ENCODE measurements around the gene SHISA9.

SHISA9 gene

DNA sequence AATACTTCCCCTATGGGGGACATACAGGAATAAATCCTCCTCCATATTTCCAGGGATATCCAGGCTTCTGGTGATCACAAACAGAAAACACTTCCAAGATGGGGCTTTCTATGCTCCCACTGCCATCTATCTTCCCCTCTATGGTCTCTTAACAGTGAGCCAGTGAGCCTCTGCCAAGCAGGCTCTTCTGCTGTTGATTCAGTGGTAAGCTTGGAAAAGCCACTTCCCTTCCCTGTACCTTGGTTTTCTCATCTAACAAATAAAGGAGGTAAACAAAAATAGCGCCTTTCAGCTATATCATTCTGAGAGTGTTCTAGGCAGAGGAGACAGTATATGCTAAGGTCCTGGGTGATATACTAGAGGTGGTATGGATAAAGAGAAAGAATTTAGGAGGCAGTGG, 368.0 kb downstream of the SHISA9 start:
- WGBS (ENCODE audit: insufficient coverage), result 100% methylated on average over 1 of the region's 1 CpG
- Histone ChIP-seq H3K27me3 (replicated peaks in 2 of 5; ENCODE audit: control insufficient read depth in 4 of 5, insufficient read depth in 5 of 5, low read length in 4 of 5) (peaks cover 0 to 2% (median 0%) of the 10 kb centered on the region in 5 experiments), H3K36me3 (ENCODE audit: control insufficient read depth in 4 of 4, insufficient read depth in 4 of 4, low read length in 3 of 4) (no peaks in the 10 kb centered on the region), H3K9me3 (ENCODE audit: control extremely low read depth in 1 of 5, control insufficient read depth in 4 of 5, insufficient read depth in 2 of 5, low read depth in 1 of 5, low read length in 4 of 5) (no peaks in the 10 kb centered on the region), H3K27ac (ENCODE audit: insufficient read depth in 1 of 2, low read depth in 1 of 2, low read length in 2 of 2, poor library complexity in 1 of 2, severe bottlenecking in 2 of 2) (no peak overlapping the region), H3K4me1 (ENCODE audit: control extremely low read depth in 1 of 4, control insufficient read depth in 4 of 4, insufficient read depth in 4 of 4, low read length in 3 of 4) (peaks cover 0 to 3% (median 0%) of the 10 kb centered on the region in 4 experiments), H3K4me3 (ENCODE audit: control insufficient read depth in 1 of 7, extremely low read depth in 1 of 7, insufficient read depth in 4 of 7, low read depth in 2 of 7, low read length in 6 of 7) (no peak overlapping the region)
- no peak for DNase-seq
- ChIA-PET POLR2A (no interaction called here), CTCF (no interaction called here)

DNA sequence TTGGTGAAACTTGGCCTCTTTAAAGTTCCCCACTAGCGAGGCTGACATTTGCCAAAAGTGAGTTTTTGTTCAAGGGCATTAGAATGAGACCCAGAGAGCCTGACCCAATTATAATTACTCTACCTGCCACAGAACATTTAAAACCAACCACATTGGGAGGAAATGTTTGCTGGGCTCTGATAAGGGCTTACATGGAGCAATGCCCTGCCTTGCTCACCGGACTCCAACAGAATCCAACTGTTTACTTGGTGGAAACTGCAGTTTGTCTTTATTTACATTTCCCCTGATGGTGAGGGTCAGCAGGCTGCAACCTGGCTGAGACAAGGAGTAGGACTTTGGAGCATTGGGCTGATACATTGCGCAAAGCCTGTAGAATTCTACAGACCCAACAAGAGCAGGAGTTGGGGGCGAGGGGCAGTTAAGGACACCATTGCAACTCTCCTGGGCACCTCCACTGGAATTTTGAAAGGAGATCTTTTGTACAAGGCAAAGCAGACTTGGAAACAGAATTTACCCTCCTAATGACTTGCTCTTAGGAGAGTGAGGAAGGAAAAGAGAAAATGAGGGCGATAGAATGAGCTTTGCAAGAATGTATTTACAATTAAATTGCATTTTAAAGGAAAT, 368.6 kb downstream of the SHISA9 start:
- CTCF ChIA-PET, result no interaction called here
- no peaks in the 10 kb centered on the region for H3K36me3 ChIP-seq (ENCODE audit: control insufficient read depth in 4 of 4, insufficient read depth in 4 of 4, low read length in 3 of 4)
- H3K27ac ChIP-seq (ENCODE audit: insufficient read depth in 1 of 2, low read depth in 1 of 2, low read length in 2 of 2, poor library complexity in 1 of 2, severe bottlenecking in 2 of 2), result no peak overlapping the region
- no peaks in the 10 kb centered on the region for H3K9me3 ChIP-seq (ENCODE audit: control extremely low read depth in 1 of 5, control insufficient read depth in 4 of 5, insufficient read depth in 2 of 5, low read depth in 1 of 5, low read length in 4 of 5)
- POLR2A ChIA-PET, result no interaction called here
- H3K4me1 ChIP-seq (ENCODE audit: control extremely low read depth in 1 of 4, control insufficient read depth in 4 of 4, insufficient read depth in 4 of 4, low read length in 3 of 4), result peaks cover 0 to 3% (median 0%) of the 10 kb centered on the region in 4 experiments
- WGBS (ENCODE audit: insufficient coverage), result 0% methylated on average over 1 of the region's 5 CpGs
- H3K4me3 ChIP-seq (ENCODE audit: control insufficient read depth in 1 of 7, extremely low read depth in 1 of 7, insufficient read depth in 4 of 7, low read depth in 2 of 7, low read length in 6 of 7), result no peak overlapping the region
- no peak for DNase-seq
- H3K27me3 ChIP-seq (replicated peaks in 2 of 5; ENCODE audit: control insufficient read depth in 4 of 5, insufficient read depth in 5 of 5, low read length in 4 of 5), result peaks cover 0 to 2% (median 0%) of the 10 kb centered on the region in 5 experiments

DNA sequence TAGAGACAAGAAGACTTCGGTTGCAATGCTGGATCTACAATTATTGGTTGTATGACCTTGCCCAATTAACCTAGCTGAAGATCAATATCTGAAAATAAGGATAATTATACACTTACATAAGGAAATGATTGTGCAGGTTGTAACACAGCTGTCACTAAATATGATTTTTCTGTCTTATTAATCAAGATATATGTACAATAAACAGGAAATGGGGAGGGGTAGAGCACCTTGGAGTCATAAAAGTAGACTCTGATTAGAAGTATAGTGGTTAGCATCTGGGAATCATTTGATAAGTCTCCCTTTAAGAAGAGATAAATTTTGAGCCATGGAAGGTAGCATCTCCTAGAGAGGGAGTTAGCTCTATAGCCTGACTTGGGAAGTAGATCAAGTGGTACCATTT, 369.2 kb downstream of the SHISA9 start:
- WGBS (ENCODE audit: insufficient coverage), result no CpG with 5 or more reads among the region's 1 CpG
- ChIA-PET CTCF (no interaction called here), POLR2A (no interaction called here)
- peaks cover 0 to 2% (median 0%) of the 10 kb centered on the region in 5 experiments for H3K27me3 ChIP-seq (replicated peaks in 2 of 5; ENCODE audit: control insufficient read depth in 4 of 5, insufficient read depth in 5 of 5, low read length in 4 of 5)
- H3K27ac ChIP-seq (ENCODE audit: insufficient read depth in 1 of 2, low read depth in 1 of 2, low read length in 2 of 2, poor library complexity in 1 of 2, severe bottlenecking in 2 of 2), result no peak overlapping the region
- DNase-seq, result no peak
- H3K4me3 ChIP-seq (ENCODE audit: control insufficient read depth in 1 of 7, extremely low read depth in 1 of 7, insufficient read depth in 4 of 7, low read depth in 2 of 7, low read length in 6 of 7), result no peak overlapping the region
- no peaks in the 10 kb centered on the region for H3K36me3 ChIP-seq (ENCODE audit: control insufficient read depth in 4 of 4, insufficient read depth in 4 of 4, low read length in 3 of 4)
- H3K4me1 ChIP-seq (ENCODE audit: control extremely low read depth in 1 of 4, control insufficient read depth in 4 of 4, insufficient read depth in 4 of 4, low read length in 3 of 4), result peaks cover 0 to 3% (median 0%) of the 10 kb centered on the region in 4 experiments
- H3K9me3 ChIP-seq (ENCODE audit: control extremely low read depth in 1 of 5, control insufficient read depth in 4 of 5, insufficient read depth in 2 of 5, low read depth in 1 of 5, low read length in 4 of 5), result no peaks in the 10 kb centered on the region

DNA sequence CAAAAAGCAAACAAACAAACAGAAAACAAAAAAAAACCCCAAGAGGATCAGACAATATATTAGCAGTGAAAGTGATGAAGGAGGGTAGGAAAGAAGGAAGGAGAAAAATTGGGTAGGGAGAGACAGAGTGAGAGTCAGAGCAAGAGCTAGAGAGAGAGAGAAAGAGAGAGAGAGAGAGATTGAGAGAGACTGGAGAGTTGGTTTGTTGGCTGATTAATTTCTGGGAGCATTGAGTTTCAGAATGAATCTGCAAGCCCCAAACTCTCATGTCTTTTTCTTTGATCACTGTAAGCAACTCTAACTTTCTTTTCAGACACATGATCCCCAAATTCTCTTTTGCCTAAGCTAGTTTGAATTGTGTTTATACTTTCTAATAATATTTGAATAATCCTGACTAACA, 388.1 kb downstream of the SHISA9 start:
- H3K27me3 ChIP-seq (replicated peaks in 2 of 5; ENCODE audit: control insufficient read depth in 4 of 5, insufficient read depth in 5 of 5, low read length in 4 of 5), result no peaks in the 10 kb centered on the region
- H3K4me3 ChIP-seq (ENCODE audit: control insufficient read depth in 1 of 7, extremely low read depth in 1 of 7, insufficient read depth in 4 of 7, low read depth in 2 of 7, low read length in 6 of 7), result no peak overlapping the region
- no peak overlapping the region for H3K27ac ChIP-seq (ENCODE audit: insufficient read depth in 1 of 2, low read depth in 1 of 2, low read length in 2 of 2, poor library complexity in 1 of 2, severe bottlenecking in 2 of 2)
- no peaks in the 10 kb centered on the region for H3K36me3 ChIP-seq (ENCODE audit: control insufficient read depth in 4 of 4, insufficient read depth in 4 of 4, low read length in 3 of 4)
- no peak for DNase-seq
- ChIA-PET CTCF (no interaction called here), POLR2A (no interaction called here)
- no peaks in the 10 kb centered on the region for H3K4me1 ChIP-seq (ENCODE audit: control extremely low read depth in 1 of 4, control insufficient read depth in 4 of 4, insufficient read depth in 4 of 4, low read length in 3 of 4)
- H3K9me3 ChIP-seq (ENCODE audit: control extremely low read depth in 1 of 5, control insufficient read depth in 4 of 5, insufficient read depth in 2 of 5, low read depth in 1 of 5, low read length in 4 of 5), result no peaks in the 10 kb centered on the region

Data from common myeloid progenitor, CD34-positive (primary cell).